HCT116 (cell line): ENCODE data around the gene PDCD2L. TPM values are rescaled to one million over a fixed set of nuclear protein-coding genes. Genes with fewer than 3 reads are reported as not detected.

Source experiments
- ATAC-seq: fragments of 200-7000 bp; cut with Tn5 transposase; 2 replicates; pipeline ENCODE4 v1.9.1; 2020; ENCODE audit warnings: mild to moderate bottlenecking, moderate library complexity
- BruUV-seq: library from RNA; stranded (reverse); fragments of 400-500 nt; replicated peaks from 2 replicates; lab custom pipeline; 2021; lab: Mats Ljungman, UMichigan
- CTCF ChIA-PET: fragments of 300-600 bp; sonication (Branson Sonifier 250); formaldehyde crosslinking; loops from one replicate; lab custom pipeline; 2021; ENCODE audit warnings: antibody characterized with exemption; lab: Charles Lee
- POLR2A ChIA-PET: fragments of 300-600, 350-600 bp; sonication (Branson Sonifier 250); formaldehyde crosslinking; loops from one replicate; lab custom pipeline; 2021; ENCODE audit warnings: antibody characterized with exemption; lab: Charles Lee
- RAD21 ChIA-PET, 2 experiments: fragments of 300-600 bp; sonication (Branson Sonifier 250); formaldehyde crosslinking; loops; one replicate each; lab custom pipeline; 2023; ENCODE audit warnings: low total read pairs in 2 of 2; ENCODE audit not compliant: uncharacterized antibody in 2 of 2, unreplicated experiment in 2 of 2, low non-redundant PET in 1 of 2; lab: Charles Lee
- DNase-seq: peaks from one replicate; pipeline ENCODE4 v3.0.0-alpha.2; 2010; ENCODE audit warnings: low read depth, low spot score
- H2AFZ ChIP-seq: fragments of 200-600 bp; shearing (Covaris generic), sonication (generic); 2 replicates; pipeline ENCODE4 v1.6.1; 2017; ENCODE audit warnings: low read depth, mixed run types, mixed read lengths, antibody characterized with exemption, low read length; ENCODE audit not compliant: poor library complexity, severe bottlenecking
- H3K27ac ChIP-seq: 2 replicates; pipeline ENCODE4 v1.5.1; 2012; ENCODE audit warnings: low read depth, low read length
- H3K27me3 ChIP-seq: fragments of 200-600 bp; sonication (generic); 2 replicates; pipeline ENCODE4 v1.6.1; 2016; ENCODE audit warnings: mixed run types, low read length, mixed read lengths; ENCODE audit not compliant: insufficient read depth
- H3K36me3 ChIP-seq, 2 experiments: fragments of 200-500 bp in 1 of 2; fragments of 200-600 bp in 1 of 2; sonication (Bioruptor generic) in 1 of 2; sonication (generic) in 1 of 2; 2 replicates each; pipeline versions ENCODE4 v1.5.1 to v1.6.1; 2014 to 2016; ENCODE audit warnings: low read length in 2 of 2, inconsistent platforms in 1 of 2, mixed read lengths in 1 of 2, mixed run types in 1 of 2; ENCODE audit not compliant: insufficient read depth in 2 of 2, control insufficient read depth in 1 of 2
- H3K4me1 ChIP-seq, 2 experiments: fragments of 200-600 bp in 1 of 2; sonication (generic) in 1 of 2; 2 replicates each; pipeline versions ENCODE4 v1.5.1 to v1.6.1; 2012 to 2017; ENCODE audit warnings: low read length in 2 of 2, inconsistent platforms in 1 of 2, mild to moderate bottlenecking in 1 of 2, mixed read lengths in 1 of 2, mixed run types in 1 of 2, moderate library complexity in 1 of 2; ENCODE audit not compliant: insufficient read depth in 2 of 2, control insufficient read depth in 1 of 2
- H3K4me2 ChIP-seq: fragments of 200-600 bp; sonication (generic); 2 replicates; pipeline ENCODE4 v1.6.1; 2017; ENCODE audit warnings: mixed run types, low read length, mixed read lengths
- H3K4me3 ChIP-seq, 2 experiments: fragments of 200-600 bp in 1 of 2; sonication (generic) in 1 of 2; replicated peaks in 1 of 2; 2 replicates each; pipeline ENCODE4 v1.5.1; 2011 to 2016; ENCODE audit warnings: low read length in 2 of 2, control low read depth in 1 of 2, low read depth in 1 of 2, mild to moderate bottlenecking in 1 of 2, mixed read lengths in 1 of 2, mixed run types in 1 of 2
- H3K79me2 ChIP-seq: fragments of 200-600 bp; sonication (generic); 2 replicates; pipeline ENCODE4 v1.6.1; 2017; ENCODE audit warnings: mild to moderate bottlenecking, mixed run types, low read length, moderate library complexity, mixed read lengths; ENCODE audit not compliant: insufficient read depth
- H3K9ac ChIP-seq: fragments of 200-600 bp; sonication (generic); 2 replicates; pipeline ENCODE4 v1.6.1; 2016; ENCODE audit warnings: low read length, mixed read lengths
- H3K9me2 ChIP-seq: fragments of 200-600 bp; sonication (generic), shearing (Covaris generic); 2 replicates; pipeline ENCODE4 v1.6.1; 2017; ENCODE audit warnings: mixed run types, mild to moderate bottlenecking, moderate library complexity; ENCODE audit not compliant: insufficient read depth
- H3K9me3 ChIP-seq, 2 experiments: fragments of 200-500 bp in 1 of 2; fragments of 200-600 bp in 1 of 2; sonication (Bioruptor generic) in 1 of 2; sonication (generic) in 1 of 2; 2 replicates each; pipeline ENCODE4 v1.6.1; 2014 to 2017; ENCODE audit warnings: low read length in 2 of 2, mixed read lengths in 2 of 2, inconsistent platforms in 1 of 2, low read depth in 1 of 2, mild to moderate bottlenecking in 1 of 2, mixed run types in 1 of 2, moderate library complexity in 1 of 2; ENCODE audit not compliant: control insufficient read depth in 1 of 2, insufficient read depth in 1 of 2
- H4K20me1 ChIP-seq: fragments of 200-600 bp; sonication (generic), shearing (Covaris generic); 2 replicates; pipeline ENCODE4 v1.6.1; 2017; ENCODE audit warnings: mixed run types, mild to moderate bottlenecking, moderate library complexity; ENCODE audit not compliant: insufficient read depth
- EZH2phosphoT487 ChIP-seq: fragments of 200-600 bp; IDR thresholded peaks from 2 replicates; pipeline ENCODE4 v1.6.1; 2018; ENCODE audit warnings: antibody characterized with exemption, borderline replicate concordance
- FOSL1 ChIP-seq: IDR thresholded peaks from 2 replicates; pipeline ENCODE4 v1.6.1; 2012; ENCODE audit warnings: low read depth
- SIN3A ChIP-seq: IDR thresholded peaks from 2 replicates; pipeline ENCODE4 v1.6.1; 2012; ENCODE audit warnings: low read depth
- SP1 ChIP-seq: IDR thresholded peaks from 2 replicates; pipeline ENCODE4 v1.6.1; 2012; ENCODE audit warnings: low read depth
- SRF ChIP-seq: IDR thresholded peaks from 2 replicates; pipeline ENCODE4 v1.6.1; 2012; ENCODE audit warnings: low read depth
- YY1 ChIP-seq: IDR thresholded peaks from 2 replicates; pipeline ENCODE4 v1.6.1; 2011; ENCODE audit warnings: low read length, low read depth, moderate library complexity, mild to moderate bottlenecking; ENCODE audit not compliant: insufficient replicate concordance; ENCODE audit errors: extremely low read depth
- ZNF274 ChIP-seq: fragments of 200-500 bp; sonication (Bioruptor generic); IDR thresholded peaks from 2 replicates; pipeline ENCODE4 v1.6.1; 2014; ENCODE audit warnings: mild to moderate bottlenecking, low read depth, low read length, inconsistent platforms
- intact Hi-C: fragments of 100-400 bp; cut with micrococcal nuclease; formaldehyde crosslinking; loops from 2 replicates; pipeline ENCODE4 v1.10.0; 2022
- total RNA-seq: library from RNA; stranded (reverse); gene quantifications from one replicate; pipeline ENCODE4 v1.2.1, GENCODE V29; 2021; ENCODE audit not compliant: unreplicated experiment
- TF ChIP-seq, protein P1 (sequence below): IDR thresholded peaks from 2 replicates; pipeline ENCODE4 v1.6.1; 2011; ENCODE audit warnings: mild to moderate bottlenecking, low read length, moderate library complexity; ENCODE audit not compliant: insufficient replicate concordance; ENCODE audit errors: extremely low read depth
- TF ChIP-seq, protein P2 (sequence below): IDR thresholded peaks from 2 replicates; pipeline ENCODE4 v1.6.1; 2012; ENCODE audit warnings: low read depth

PDCD2L gene
- total RNA-seq, 1 experiment from 2014 or later, result 30.0 TPM

DNA sequence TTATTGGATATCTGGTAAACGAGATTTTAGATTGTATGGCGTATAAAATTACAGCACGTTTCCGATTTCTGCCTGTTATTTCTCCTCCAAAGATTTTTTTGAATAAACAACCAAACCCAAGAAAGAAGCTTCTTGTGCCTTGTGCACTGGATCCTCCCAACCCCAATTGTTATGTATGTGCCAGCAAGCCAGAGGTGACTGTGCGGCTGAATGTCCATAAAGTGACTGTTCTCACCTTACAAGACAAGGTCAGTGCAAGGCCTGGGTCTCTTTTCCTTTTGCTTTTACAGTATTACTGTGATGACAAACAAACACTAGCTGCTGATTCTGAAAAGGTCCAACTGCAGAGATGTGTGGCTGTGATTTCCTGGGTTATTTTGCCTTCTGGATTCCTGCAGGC, 54.5 kb downstream of the PDCD2L start:
- ChIA-PET RAD21 (no interaction called here), POLR2A (no interaction called here), CTCF (no interaction called here)
- no peaks in the 10 kb centered on the region for H3K4me1 ChIP-seq
- H3K9ac ChIP-seq, result no peak overlapping the region
- H3K4me3 ChIP-seq, result no peak overlapping the region
- H3K9me2 ChIP-seq, result no peaks in the 10 kb centered on the region
- TF ChIP-seq, protein P1, sequence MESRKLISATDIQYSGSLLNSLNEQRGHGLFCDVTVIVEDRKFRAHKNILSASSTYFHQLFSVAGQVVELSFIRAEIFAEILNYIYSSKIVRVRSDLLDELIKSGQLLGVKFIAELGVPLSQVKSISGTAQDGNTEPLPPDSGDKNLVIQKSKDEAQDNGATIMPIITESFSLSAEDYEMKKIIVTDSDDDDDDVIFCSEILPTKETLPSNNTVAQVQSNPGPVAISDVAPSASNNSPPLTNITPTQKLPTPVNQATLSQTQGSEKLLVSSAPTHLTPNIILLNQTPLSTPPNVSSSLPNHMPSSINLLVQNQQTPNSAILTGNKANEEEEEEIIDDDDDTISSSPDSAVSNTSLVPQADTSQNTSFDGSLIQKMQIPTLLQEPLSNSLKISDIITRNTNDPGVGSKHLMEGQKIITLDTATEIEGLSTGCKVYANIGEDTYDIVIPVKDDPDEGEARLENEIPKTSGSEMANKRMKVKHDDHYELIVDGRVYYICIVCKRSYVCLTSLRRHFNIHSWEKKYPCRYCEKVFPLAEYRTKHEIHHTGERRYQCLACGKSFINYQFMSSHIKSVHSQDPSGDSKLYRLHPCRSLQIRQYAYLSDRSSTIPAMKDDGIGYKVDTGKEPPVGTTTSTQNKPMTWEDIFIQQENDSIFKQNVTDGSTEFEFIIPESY, result no peak
- TF ChIP-seq SP1, result no peak
- no peak for TF ChIP-seq SRF
- TF ChIP-seq FOSL1, result no peak
- no peak for TF ChIP-seq YY1
- TF ChIP-seq SIN3A, result no peak
- no peak for TF ChIP-seq EZH2phosphoT487
- TF ChIP-seq, protein P2, sequence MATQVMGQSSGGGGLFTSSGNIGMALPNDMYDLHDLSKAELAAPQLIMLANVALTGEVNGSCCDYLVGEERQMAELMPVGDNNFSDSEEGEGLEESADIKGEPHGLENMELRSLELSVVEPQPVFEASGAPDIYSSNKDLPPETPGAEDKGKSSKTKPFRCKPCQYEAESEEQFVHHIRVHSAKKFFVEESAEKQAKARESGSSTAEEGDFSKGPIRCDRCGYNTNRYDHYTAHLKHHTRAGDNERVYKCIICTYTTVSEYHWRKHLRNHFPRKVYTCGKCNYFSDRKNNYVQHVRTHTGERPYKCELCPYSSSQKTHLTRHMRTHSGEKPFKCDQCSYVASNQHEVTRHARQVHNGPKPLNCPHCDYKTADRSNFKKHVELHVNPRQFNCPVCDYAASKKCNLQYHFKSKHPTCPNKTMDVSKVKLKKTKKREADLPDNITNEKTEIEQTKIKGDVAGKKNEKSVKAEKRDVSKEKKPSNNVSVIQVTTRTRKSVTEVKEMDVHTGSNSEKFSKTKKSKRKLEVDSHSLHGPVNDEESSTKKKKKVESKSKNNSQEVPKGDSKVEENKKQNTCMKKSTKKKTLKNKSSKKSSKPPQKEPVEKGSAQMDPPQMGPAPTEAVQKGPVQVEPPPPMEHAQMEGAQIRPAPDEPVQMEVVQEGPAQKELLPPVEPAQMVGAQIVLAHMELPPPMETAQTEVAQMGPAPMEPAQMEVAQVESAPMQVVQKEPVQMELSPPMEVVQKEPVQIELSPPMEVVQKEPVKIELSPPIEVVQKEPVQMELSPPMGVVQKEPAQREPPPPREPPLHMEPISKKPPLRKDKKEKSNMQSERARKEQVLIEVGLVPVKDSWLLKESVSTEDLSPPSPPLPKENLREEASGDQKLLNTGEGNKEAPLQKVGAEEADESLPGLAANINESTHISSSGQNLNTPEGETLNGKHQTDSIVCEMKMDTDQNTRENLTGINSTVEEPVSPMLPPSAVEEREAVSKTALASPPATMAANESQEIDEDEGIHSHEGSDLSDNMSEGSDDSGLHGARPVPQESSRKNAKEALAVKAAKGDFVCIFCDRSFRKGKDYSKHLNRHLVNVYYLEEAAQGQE, result no peak
- TF ChIP-seq ZNF274, result no peak
- H3K4me2 ChIP-seq, result no peak overlapping the region
- no peak for ATAC-seq
- no peak overlapping the region for H2AFZ ChIP-seq
- H3K9me3 ChIP-seq, result no peaks in the 10 kb centered on the region
- H3K79me2 ChIP-seq, result peaks cover 93% of the 10 kb centered on the region
- H4K20me1 ChIP-seq, result 0 out of 2 replicates have a peak, but pooled peaks cover 3% of the 10 kb centered on the region
- no peak for DNase-seq
- peaks cover 68 to 70% of the 10 kb centered on the region in 2 experiments for H3K36me3 ChIP-seq
- intact Hi-C loops, result no loop called here
- no peaks in the 10 kb centered on the region for H3K27me3 ChIP-seq
- no peak overlapping the region for H3K27ac ChIP-seq
- BruUV-seq, result no TSS peak
